Motor neuron (in vitro differentiated cells): ENCODE data around the gene RNU6-1. TPM values are rescaled to one million over a fixed set of nuclear protein-coding genes. Genes with fewer than 3 reads are reported as not detected.

ENCODE experiments used
- ATAC-seq, 8 experiments: fragments of 200-7000 bp; cut with Tn5 transposase; replicated peaks in 6 of 8; 2 replicates each; pipeline ENCODE4 v1.8.0; 2021; ENCODE audit warnings: mild to moderate bottlenecking in 8 of 8, moderate library complexity in 8 of 8
- H3K27ac ChIP-seq, 2 donors: fragments of 250-450 bp; sonication (Bioruptor Pico); 2 replicates each; pipeline ENCODE4 v1.9.0; 2021; ENCODE audit warnings: antibody characterized with exemption in 2 of 2, mild to moderate bottlenecking in 2 of 2, moderate library complexity in 1 of 2
- H3K4me1 ChIP-seq, 2 donors: fragments of 250-450 bp; sonication (Bioruptor Pico); replicated peaks in 1 of 2; 2 replicates each; pipeline ENCODE4 v1.6.1; 2021; ENCODE audit warnings: antibody characterized with exemption in 2 of 2, mild to moderate bottlenecking in 2 of 2, moderate library complexity in 1 of 2
- H3K4me3 ChIP-seq, 5 donors: fragments of 250-450 bp; sonication (Bioruptor Pico); 2 replicates each; pipeline ENCODE4 v1.9.0; 2021; ENCODE audit warnings: antibody characterized with exemption in 5 of 5, mild to moderate bottlenecking in 5 of 5, moderate library complexity in 4 of 5
- WGBS, 10 experiments: fragments of 450-650 bp; shearing (Covaris generic); methylation state at CpG; one replicate each; pipeline ENCODE4 v1.0.0; 2022; 5-methylcytosine and 5-hydroxymethylcytosine counted together
- in situ Hi-C, 9 experiments: fragments of 400-800 bp; cut with MboI; loops; one replicate each; pipeline ENCODE4 v1.15.0; 2021; ENCODE audit warnings: low sequenced_read_pairs in 9 of 9, low pct_unique_long_range_greater_than_20kb in 2 of 9; ENCODE audit not compliant: unreplicated experiment in 9 of 9
- total RNA-seq, 8 experiments: library from RNA; unstranded; fragments of 300-600 nt; gene quantifications; 2 replicates each; pipeline versions ENCODE4 v1.2.3 to v1.2.4, GENCODE V29; 2022

RNU6-1 gene
- total RNA-seq, 8 experiments from 2014 or later = under 0.01 TPM; not detected in 7

GRCh38 chr15:67836955-67837354 is 2.9 kb downstream of the RNU6-1 start:
- H3K4me3 ChIP-seq = no peak overlapping the region
- in situ Hi-C loops = loop anchor here in 7 of 9 experiments (10.0 to 25.0 kb wide), 4 partner anchors 300 to 900 kb away; partner anchors contain the start of gene MAP2K5 (in 1 of the 7)
- ATAC-seq = no peak
- H3K27ac ChIP-seq = no peak overlapping the region
- H3K4me1 ChIP-seq = peaks cover 8 to 16% of the 10 kb centered on the region in 2 donors
- 13 to 100% (median 20%) methylated on average over 1 to 2 of the region's 2 CpGs; no CpG with 5 or more reads in 5 of the 10 experiments for WGBS, 10 experiments

GRCh38 chr15:67836477-67836876 is 3.4 kb downstream of the RNU6-1 start:
- 0 to 50% (median 20%) methylated on average over 2 to 8 of the region's 8 CpGs; no CpG with 5 or more reads in 3 of the 10 experiments for WGBS, 10 experiments
- no peak for ATAC-seq
- in situ Hi-C loops = loop anchor here in 7 of 9 experiments (10.0 to 25.0 kb wide), 4 partner anchors 299 to 899 kb away; partner anchors contain the start of gene MAP2K5 (in 1 of the 7)

DNA sequence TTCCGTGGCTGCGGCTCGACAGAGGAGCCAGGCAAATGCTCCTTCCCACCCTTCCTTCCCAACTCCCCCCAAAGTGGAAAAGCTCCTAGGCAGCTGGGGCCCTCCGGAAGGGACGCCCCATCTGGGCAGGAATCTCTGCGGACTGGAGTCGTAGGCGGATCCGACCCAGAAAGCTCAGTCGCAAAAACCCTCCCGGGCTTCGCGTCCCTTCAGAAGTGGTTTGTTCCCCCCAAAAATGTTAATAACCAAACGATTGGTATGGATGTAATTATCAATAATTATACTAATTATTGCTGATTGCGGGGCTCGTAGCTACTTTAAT is 3.8 kb downstream of the RNU6-1 start:
- in situ Hi-C loops = loop anchor here in 7 of 9 experiments (10.0 to 25.0 kb wide), 4 partner anchors 299 to 899 kb away; partner anchors contain the start of gene MAP2K5 (in 1 of the 7)
- WGBS, 10 experiments = 0 to 40% (median 5%) methylated on average over 2 to 13 of the region's 16 CpGs; no CpG with 5 or more reads in 2 of the 10 experiments
- ATAC-seq = no peak

More at GRCh38 chr15:67836477-67836876, 3.4 kb downstream of the RNU6-1 start:
- no peak overlapping the region for H3K27ac ChIP-seq
- H3K4me3 ChIP-seq = no peak overlapping the region
- peaks cover 8 to 16% of the 10 kb centered on the region in 2 donors for H3K4me1 ChIP-seq

DNA sequence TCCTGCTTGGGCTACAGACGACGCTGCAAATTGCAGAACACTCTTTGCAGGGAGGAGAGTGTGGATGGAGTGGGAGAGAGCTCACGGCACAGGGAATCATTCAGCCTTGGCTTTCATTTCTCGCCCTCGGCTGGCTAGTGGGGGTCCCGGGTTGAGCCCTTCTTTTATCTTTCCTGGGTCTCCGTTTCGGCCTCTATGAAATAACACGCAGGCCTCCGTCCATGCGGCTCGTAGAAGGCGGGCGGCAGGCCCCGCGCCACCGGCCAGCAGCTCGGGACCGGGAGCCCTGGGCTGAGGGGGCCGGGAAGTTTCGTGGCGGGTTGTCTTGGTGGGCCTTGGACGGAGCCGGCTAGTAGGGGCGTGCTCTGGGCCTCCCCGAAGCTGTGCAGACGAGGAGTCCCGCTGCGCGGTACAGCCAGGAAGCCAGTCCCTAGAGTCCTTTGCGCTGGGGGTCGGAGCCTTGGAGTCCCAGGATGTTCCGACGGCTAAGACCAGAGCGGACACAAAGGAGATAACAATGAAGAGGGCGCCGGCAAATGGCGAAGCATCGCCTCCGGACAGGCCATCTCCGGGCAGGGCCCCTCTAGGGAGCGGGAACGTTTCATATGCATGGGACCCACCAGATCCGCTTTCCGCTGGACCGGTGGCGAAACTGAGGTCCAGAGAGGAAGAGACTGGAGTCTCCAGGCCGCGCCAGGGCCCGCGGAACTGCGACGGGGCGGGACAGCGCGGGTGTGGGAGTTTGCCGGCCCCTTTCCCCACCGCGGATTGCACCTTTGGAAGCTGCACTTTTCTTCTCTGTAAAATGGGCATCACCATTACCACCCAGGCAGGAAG is 4.3 kb downstream of the RNU6-1 start:
- in situ Hi-C loops = loop anchor here in 7 of 9 experiments (10.0 to 25.0 kb wide), 4 partner anchors 298 to 898 kb away; partner anchors contain the start of gene MAP2K5 (in 1 of the 7)
- ATAC-seq = no peak
- Histone ChIP-seq H3K4me1 (peaks cover 8 to 16% of the 10 kb centered on the region in 2 donors), H3K27ac (no peak overlapping the region), H3K4me3 (no peak overlapping the region)
- WGBS, 10 experiments = 0 to 60% (median 26%) methylated on average over 1 to 24 of the region's 59 CpGs; no CpG with 5 or more reads in 3 of the 10 experiments

More for the DNA sequence above, 3.8 kb downstream of the RNU6-1 start:
- no peak overlapping the region for H3K4me3 ChIP-seq
- H3K27ac ChIP-seq = no peak overlapping the region
- H3K4me1 ChIP-seq = peaks cover 8 to 16% of the 10 kb centered on the region in 2 donors

DNA sequence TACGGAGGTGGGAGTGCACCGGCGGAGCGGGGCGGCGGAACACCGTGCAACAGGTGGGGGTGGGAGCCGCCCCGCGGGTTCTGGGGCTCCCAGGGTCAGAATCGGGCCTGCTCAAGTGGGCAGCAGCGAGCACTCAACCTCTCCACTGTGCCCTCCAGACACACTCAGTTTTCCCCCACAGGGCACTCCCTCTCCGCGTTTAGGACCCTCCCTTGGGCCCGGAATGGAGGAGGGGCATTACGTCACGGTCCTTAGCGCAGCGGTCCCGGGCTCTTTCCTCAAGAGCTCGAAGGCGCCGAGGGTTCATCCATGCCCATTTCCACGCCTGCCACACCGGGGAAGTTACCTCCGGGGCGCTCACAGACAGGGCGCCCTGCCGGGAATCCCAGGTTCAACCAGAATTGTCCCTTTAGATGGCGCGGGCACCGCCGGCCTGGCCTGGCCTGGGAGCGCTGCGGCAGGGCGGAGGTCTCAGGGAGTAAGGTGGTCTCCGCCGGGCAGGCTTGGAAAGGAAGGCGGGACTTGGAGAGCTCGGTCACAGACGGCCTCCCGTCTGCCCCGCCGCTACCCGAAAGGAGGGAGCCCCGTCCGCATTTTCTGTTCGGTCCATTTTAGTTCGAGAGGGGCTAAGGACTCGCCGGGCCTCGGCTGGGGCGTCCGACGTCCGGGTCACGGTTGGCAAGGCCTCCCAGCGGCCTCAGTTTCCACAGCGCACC is 5.1 kb downstream of the RNU6-1 start:
- peaks cover 8 to 16% of the 10 kb centered on the region in 2 donors for H3K4me1 ChIP-seq
- ATAC-seq = peak in 1 of 8 experiments; percentile 2
- in situ Hi-C loops = loop anchor here in 7 of 9 experiments (10.0 to 25.0 kb wide), 4 partner anchors 297 to 897 kb away; partner anchors contain the start of gene MAP2K5 (in 1 of the 7)
- H3K4me3 ChIP-seq = peak overlapping the region in 1 of 5 donors; percentile 4
- H3K27ac ChIP-seq = no peak overlapping the region
- WGBS, 10 experiments = 14 to 29% (median 21%) methylated on average over 5 to 23 of the region's 59 CpGs; no CpG with 5 or more reads in 6 of the 10 experiments

GRCh38 chr15:67833710-67834511 is 5.9 kb downstream of the RNU6-1 start:
- H3K27ac ChIP-seq = no peak overlapping the region
- whole genome bisulfite sequencing, 10 experiments = 0 to 19% (median 1%) methylated on average over 1 to 9 of the region's 44 CpGs; no CpG with 5 or more reads in 2 of the 10 experiments
- peaks cover 8 to 16% of the 10 kb centered on the region in 2 donors for H3K4me1 ChIP-seq
- H3K4me3 ChIP-seq = peak overlapping the region in 1 of 5 donors; percentile 12
- peak; percentile 68 to 83 (median 76) for ATAC-seq
- in situ Hi-C loops = loop anchor here in 7 of 9 experiments (10.0 to 25.0 kb wide), 4 partner anchors 297 to 897 kb away; partner anchors contain the start of gene MAP2K5 (in 1 of the 7)

DNA sequence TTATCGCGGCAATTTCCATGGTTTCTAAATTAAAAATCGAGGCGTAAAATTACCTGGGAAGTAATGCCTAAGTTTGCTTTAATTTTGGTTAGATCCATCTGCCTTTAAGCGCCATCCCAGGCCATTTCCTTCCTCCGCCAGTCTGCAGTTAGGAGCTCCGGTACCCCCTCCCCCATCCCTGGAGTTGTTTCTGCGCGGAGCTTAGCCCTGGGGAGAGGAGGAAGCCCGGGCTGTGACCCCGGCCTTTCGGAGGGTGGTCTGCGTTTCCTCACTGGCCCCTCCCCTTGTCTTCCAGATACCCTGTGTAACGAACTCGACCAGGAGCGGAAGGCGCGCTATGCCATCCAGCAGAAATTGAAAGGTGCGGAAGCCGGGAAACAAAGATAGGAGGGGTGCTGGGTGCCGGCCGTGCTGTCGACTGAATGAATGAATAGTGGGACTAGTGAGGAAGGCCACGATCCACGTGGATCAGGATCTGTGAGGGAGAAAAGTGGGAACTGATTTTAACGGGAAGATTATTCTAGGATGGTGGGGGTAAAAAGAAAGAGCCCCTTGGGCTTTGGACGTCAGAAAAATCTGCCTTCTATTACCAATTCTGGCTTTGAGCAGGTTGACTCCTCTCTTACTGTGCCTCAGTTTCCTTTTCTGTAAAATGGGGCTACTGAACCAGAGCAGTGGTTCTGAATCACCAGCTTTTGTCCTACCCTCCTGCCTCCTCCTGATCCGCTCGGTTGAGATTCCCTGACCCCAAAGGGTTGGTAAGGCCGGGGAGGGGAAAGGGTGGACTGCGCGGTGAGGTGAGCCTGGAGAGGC is 6.7 kb downstream of the RNU6-1 start:
- WGBS, 10 experiments = 0 to 39% (median 10%) methylated on average over 2 to 16 of the region's 32 CpGs
- in situ Hi-C loops = loop anchor here in 7 of 9 experiments (10.0 to 25.0 kb wide), 4 partner anchors 296 to 896 kb away; partner anchors contain the start of gene MAP2K5 (in 1 of the 7)
- Histone ChIP-seq H3K4me3 (peak overlapping the region in 1 of 5 donors; percentile 12), H3K4me1 (peaks cover 8 to 16% of the 10 kb centered on the region in 2 donors), H3K27ac (no peak overlapping the region)
- ATAC-seq = no peak

GRCh38 chr15:67832031-67832551 is 7.8 kb downstream of the RNU6-1 start:
- ATAC-seq = peak in 2 of 8 experiments; percentile 10 to 21
- in situ Hi-C loops = loop anchor here in 7 of 9 experiments (10.0 to 25.0 kb wide), 4 partner anchors 295 to 895 kb away; partner anchors contain the start of gene MAP2K5 (in 1 of the 7)
- 35 to 81% (median 50%) methylated on average over 2 to 4 of the region's 9 CpGs; no CpG with 5 or more reads in 5 of the 10 experiments for WGBS, 10 experiments
- Histone ChIP-seq H3K27ac (no peak overlapping the region), H3K4me3 (no peak overlapping the region), H3K4me1 (peaks cover 8 to 16% of the 10 kb centered on the region in 2 donors)

DNA sequence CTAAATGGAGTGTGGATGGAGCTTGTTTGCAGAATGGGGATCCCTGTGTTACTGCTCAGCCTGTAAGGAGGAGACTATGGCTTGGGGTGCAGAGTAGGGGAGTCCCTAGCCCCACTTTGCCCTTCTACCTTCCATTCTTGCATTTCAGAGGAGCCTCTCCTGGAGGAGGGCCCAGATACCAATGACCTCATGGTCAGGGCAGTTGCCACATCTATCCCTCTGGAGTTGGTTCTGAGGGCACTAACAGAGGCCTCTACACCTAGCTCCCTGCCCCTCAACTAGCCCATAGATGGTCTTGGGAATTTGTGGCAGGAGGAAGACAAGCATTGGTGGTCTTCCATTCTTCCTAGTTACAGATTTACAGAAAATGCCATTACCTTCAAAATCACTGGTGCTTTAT is 8.5 kb downstream of the RNU6-1 start:
- no peak for ATAC-seq
- in situ Hi-C loops = loop anchor here in 7 of 9 experiments (10.0 to 25.0 kb wide), 4 partner anchors 294 to 894 kb away; partner anchors contain the start of gene MAP2K5 (in 1 of the 7)
- Histone ChIP-seq H3K4me3 (no peak overlapping the region), H3K27ac (no peak overlapping the region), H3K4me1 (peaks cover 8 to 16% of the 10 kb centered on the region in 2 donors)

DNA sequence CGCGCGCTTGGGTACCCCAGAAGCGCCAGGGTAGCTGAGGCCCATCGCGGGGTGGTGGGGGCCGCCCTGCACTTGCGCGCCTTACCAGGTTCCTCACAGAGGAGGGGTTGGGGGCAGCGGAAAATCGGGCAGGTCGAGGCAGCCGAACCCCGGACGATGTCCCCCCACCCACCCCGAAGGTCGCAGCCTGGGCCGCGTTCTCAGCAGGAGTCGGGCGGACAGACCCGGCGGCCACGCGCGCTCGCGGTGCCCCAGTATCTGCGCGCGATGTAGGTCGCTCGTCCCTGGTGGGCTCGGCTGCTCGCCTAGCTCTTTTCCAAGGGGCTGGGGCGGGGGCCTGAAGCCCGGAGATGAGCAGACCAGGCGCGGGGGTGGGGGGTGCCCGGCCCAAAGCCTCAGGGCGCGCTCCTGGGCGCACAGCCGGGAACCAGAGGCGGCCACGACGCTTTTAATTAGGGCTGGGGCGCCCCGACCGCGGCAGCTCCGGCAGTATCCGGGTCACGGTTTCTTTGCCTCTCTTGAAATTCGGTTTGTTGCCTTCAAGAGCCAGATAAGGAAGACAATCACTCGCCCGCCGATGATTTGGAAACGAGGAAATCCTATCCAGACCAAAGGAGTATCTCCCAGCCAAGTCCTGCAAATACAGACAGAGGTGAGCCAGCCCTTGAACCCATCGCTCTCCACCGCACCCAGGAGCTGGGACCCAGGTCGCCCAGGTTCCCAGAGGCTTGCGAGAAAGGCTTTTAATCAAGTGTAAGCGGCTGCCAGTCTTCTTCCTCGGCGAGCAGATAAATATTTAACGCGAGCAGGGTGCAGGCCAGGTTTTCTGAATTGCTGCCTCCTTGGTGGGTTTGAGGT is 10.0 kb downstream of the RNU6-1 start:
- in situ Hi-C loops = loop anchor here in 7 of 9 experiments (10.0 to 25.0 kb wide), 4 partner anchors 293 to 893 kb away; partner anchors contain the start of gene MAP2K5 (in 1 of the 7)
- ATAC-seq = no peak
- 14 to 100% (median 71%) methylated on average over 1 to 9 of the region's 68 CpGs; no CpG with 5 or more reads in 5 of the 10 experiments for WGBS, 10 experiments
- Histone ChIP-seq H3K4me1 (peaks cover 8 to 16% of the 10 kb centered on the region in 2 donors), H3K27ac (no peak overlapping the region), H3K4me3 (no peak overlapping the region)
